Measurements from ENCODE around the gene AXL. TPM values are rescaled to one million over a fixed set of nuclear protein-coding genes. Genes with fewer than 3 reads are reported as not detected.

The AXL gene
- total RNA-seq, 1 donor = 368 TPM

DNA sequence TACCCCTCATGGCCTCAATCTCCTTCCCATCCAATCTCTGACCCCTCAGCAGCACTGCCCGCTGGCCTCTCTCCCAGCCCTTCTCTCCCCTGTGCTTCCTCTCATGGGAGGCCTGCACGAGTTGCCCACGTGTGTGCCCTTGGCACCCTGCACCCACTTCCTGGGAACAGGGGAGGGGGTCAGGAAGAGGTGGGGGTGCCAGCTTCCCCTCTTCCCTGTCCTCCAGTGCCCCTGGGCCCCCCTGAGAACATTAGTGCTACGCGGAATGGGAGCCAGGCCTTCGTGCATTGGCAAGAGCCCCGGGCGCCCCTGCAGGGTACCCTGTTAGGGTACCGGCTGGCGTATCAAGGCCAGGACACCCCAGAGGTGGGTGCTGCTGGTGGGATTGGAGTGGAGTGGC, 19.2 kb downstream of the AXL start:
- peaks cover 20% of the 10 kb centered on the region for H4K20me1 ChIP-seq (ENCODE audit: insufficient read depth, low read length)
- no peaks in the 10 kb centered on the region for H3K4me1 ChIP-seq (ENCODE audit: insufficient read depth, low read length)
- no peak overlapping the region for H3K4me2 ChIP-seq (ENCODE audit: insufficient read depth, low read length)
- no peak overlapping the region for H3K27ac ChIP-seq (ENCODE audit: low read depth, low read length)
- no peaks in the 10 kb centered on the region for H3K27me3 ChIP-seq (ENCODE audit: insufficient read depth, low read length)
- H3K79me2 ChIP-seq (ENCODE audit: insufficient read depth, low read length) = peaks cover 70% of the 10 kb centered on the region
- H3K4me3 ChIP-seq (ENCODE audit: insufficient read depth, low read length) = no peak overlapping the region
- H3K9me3 ChIP-seq (ENCODE audit: low read depth, low read length) = no peaks in the 10 kb centered on the region
- H2AFZ ChIP-seq (ENCODE audit: low read length) = no peak overlapping the region
- no peak for DNase-seq (ENCODE audit: insufficient read length, low spot score, missing footprints)
- H3K36me3 ChIP-seq (ENCODE audit: insufficient read depth, low read length) = peaks cover 98% of the 10 kb centered on the region
- TF ChIP-seq, protein P1, sequence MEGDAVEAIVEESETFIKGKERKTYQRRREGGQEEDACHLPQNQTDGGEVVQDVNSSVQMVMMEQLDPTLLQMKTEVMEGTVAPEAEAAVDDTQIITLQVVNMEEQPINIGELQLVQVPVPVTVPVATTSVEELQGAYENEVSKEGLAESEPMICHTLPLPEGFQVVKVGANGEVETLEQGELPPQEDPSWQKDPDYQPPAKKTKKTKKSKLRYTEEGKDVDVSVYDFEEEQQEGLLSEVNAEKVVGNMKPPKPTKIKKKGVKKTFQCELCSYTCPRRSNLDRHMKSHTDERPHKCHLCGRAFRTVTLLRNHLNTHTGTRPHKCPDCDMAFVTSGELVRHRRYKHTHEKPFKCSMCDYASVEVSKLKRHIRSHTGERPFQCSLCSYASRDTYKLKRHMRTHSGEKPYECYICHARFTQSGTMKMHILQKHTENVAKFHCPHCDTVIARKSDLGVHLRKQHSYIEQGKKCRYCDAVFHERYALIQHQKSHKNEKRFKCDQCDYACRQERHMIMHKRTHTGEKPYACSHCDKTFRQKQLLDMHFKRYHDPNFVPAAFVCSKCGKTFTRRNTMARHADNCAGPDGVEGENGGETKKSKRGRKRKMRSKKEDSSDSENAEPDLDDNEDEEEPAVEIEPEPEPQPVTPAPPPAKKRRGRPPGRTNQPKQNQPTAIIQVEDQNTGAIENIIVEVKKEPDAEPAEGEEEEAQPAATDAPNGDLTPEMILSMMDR (IDR thresholded peaks at IDR 0.05; ENCODE audit: extremely low read depth, low read depth, low read length) = no peak

DNA sequence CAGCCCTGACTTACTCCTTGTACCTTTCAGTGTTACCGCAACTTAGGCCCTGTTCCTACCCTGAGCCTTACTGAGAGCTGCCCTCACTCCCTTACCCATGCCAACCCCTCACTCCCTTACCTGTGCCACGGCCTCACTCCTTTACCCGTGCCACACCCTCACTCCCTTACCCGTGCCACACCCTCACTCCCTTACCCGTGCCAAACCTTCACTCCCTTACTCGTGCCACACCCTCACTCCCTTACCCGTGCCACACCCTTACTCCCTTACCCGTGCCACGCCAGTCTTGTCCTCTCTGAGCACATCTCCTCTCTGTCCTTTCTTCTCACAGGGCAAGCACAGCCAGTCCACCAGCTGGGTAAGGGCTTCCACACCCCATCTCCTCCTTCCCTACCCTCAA, 20.3 kb downstream of the AXL start:
- Histone ChIP-seq H3K27me3 (ENCODE audit: insufficient read depth, low read length) (no peaks in the 10 kb centered on the region), H3K4me1 (ENCODE audit: insufficient read depth, low read length) (no peaks in the 10 kb centered on the region)

GRCh38 chr19:41239961-41240574, 21.0 kb downstream of the AXL start:
- Histone ChIP-seq H2AFZ (ENCODE audit: low read length) (no peak overlapping the region), H4K20me1 (ENCODE audit: insufficient read depth, low read length) (peaks cover 20% of the 10 kb centered on the region), H3K27ac (ENCODE audit: low read depth, low read length) (no peak overlapping the region), H3K4me2 (ENCODE audit: insufficient read depth, low read length) (no peak overlapping the region), H3K36me3 (ENCODE audit: insufficient read depth, low read length) (peaks cover 98% of the 10 kb centered on the region), H3K27me3 (ENCODE audit: insufficient read depth, low read length) (no peaks in the 10 kb centered on the region), H3K79me2 (ENCODE audit: insufficient read depth, low read length) (peaks cover 68% of the 10 kb centered on the region), H3K4me3 (ENCODE audit: insufficient read depth, low read length) (no peak overlapping the region), H3K4me1 (ENCODE audit: insufficient read depth, low read length) (no peaks in the 10 kb centered on the region), H3K9me3 (ENCODE audit: low read depth, low read length) (no peaks in the 10 kb centered on the region)
- TF ChIP-seq, protein P1 (IDR thresholded peaks at IDR 0.05; ENCODE audit: extremely low read depth, low read depth, low read length) = no peak
- no peak for DNase-seq (ENCODE audit: insufficient read length, low spot score, missing footprints)

More for the DNA sequence above, 20.3 kb downstream of the AXL start:
- no peak overlapping the region for H3K4me2 ChIP-seq (ENCODE audit: insufficient read depth, low read length)
- H3K27ac ChIP-seq (ENCODE audit: low read depth, low read length) = no peak overlapping the region
- peaks cover 98% of the 10 kb centered on the region for H3K36me3 ChIP-seq (ENCODE audit: insufficient read depth, low read length)
- H4K20me1 ChIP-seq (ENCODE audit: insufficient read depth, low read length) = peaks cover 20% of the 10 kb centered on the region
- no peaks in the 10 kb centered on the region for H3K9me3 ChIP-seq (ENCODE audit: low read depth, low read length)
- no peak overlapping the region for H3K4me3 ChIP-seq (ENCODE audit: insufficient read depth, low read length)
- H3K79me2 ChIP-seq (ENCODE audit: insufficient read depth, low read length) = peaks cover 68% of the 10 kb centered on the region
- no peak for DNase-seq (ENCODE audit: insufficient read length, low spot score, missing footprints)
- no peak overlapping the region for H2AFZ ChIP-seq (ENCODE audit: low read length)
- TF ChIP-seq, protein P1 (IDR thresholded peaks at IDR 0.05; ENCODE audit: extremely low read depth, low read depth, low read length) = no peak

DNA sequence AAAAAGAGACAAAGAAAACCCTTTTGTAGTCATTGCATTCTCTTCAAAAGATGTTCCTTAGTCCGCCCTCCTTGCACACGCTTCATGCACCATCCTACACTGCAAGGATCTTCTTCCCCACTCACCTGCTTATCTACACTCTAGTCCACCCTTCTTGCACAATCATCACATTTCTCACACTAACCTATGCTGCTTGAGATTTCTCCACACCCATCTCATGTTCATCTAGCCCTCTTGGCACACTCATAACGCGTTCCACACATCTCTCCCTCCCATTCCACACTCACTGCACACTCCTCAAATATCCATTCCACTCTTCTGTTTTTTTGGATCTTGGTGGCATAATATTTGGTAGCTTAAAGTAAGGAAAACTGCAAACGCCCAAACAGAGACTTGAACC, 22.8 kb downstream of the AXL start:
- peaks cover 98% of the 10 kb centered on the region for H3K36me3 ChIP-seq (ENCODE audit: insufficient read depth, low read length)
- H2AFZ ChIP-seq (ENCODE audit: low read length) = no peak overlapping the region
- H3K4me1 ChIP-seq (ENCODE audit: insufficient read depth, low read length) = no peaks in the 10 kb centered on the region
- no peak overlapping the region for H3K4me3 ChIP-seq (ENCODE audit: insufficient read depth, low read length)
- no peaks in the 10 kb centered on the region for H3K9me3 ChIP-seq (ENCODE audit: low read depth, low read length)
- DNase-seq (ENCODE audit: insufficient read length, low spot score, missing footprints) = no peak
- peaks cover 23% of the 10 kb centered on the region for H4K20me1 ChIP-seq (ENCODE audit: insufficient read depth, low read length)
- no peaks in the 10 kb centered on the region for H3K27me3 ChIP-seq (ENCODE audit: insufficient read depth, low read length)
- TF ChIP-seq, protein P1 (IDR thresholded peaks at IDR 0.05; ENCODE audit: extremely low read depth, low read depth, low read length) = no peak
- H3K4me2 ChIP-seq (ENCODE audit: insufficient read depth, low read length) = no peak overlapping the region
- no peak overlapping the region for H3K27ac ChIP-seq (ENCODE audit: low read depth, low read length)
- peaks cover 67% of the 10 kb centered on the region for H3K79me2 ChIP-seq (ENCODE audit: insufficient read depth, low read length)
